Suprapubic skin (tissue), 4 donors: ENCODE measurements around the gene TGM6. TPM values are rescaled to one million over a fixed set of nuclear protein-coding genes. Genes with fewer than 3 reads are reported as not detected.
"Not testable (repeated sequence)": the region's sequence is repeated elsewhere in the genome, so short reads cannot be mapped to it uniquely, and the experiment has no call there.

Source experiments
- DNase-seq, 2 donors: peaks; one replicate each; pipeline ENCODE4 v3.0.0-alpha.2; 2019; ENCODE audit warnings: low spot score in 2 of 2
- H3K27ac ChIP-seq: fragments of 200-600 bp; sonication (generic); one replicate; pipeline ENCODE4 v1.5.1; 2019
- H3K27me3 ChIP-seq: fragments of 200-600 bp; sonication (generic); one replicate; pipeline ENCODE4 v1.5.1; 2019
- H3K36me3 ChIP-seq: fragments of 200-600 bp; sonication (generic); one replicate; pipeline ENCODE4 v1.5.1; 2019
- H3K4me1 ChIP-seq: fragments of 200-600 bp; sonication (generic); one replicate; pipeline ENCODE4 v1.5.1; 2019
- H3K4me3 ChIP-seq: fragments of 200-600 bp; sonication (generic); one replicate; pipeline ENCODE4 v1.5.1; 2019; ENCODE audit warnings: mild to moderate bottlenecking
- H3K9me3 ChIP-seq: fragments of 200-600 bp; sonication (generic); one replicate; pipeline ENCODE4 v1.5.1; 2019
- CTCF ChIP-seq, 2 donors: fragments of 200-600 bp in 1 of 2; fragments of 450-650 bp in 1 of 2; sonication (generic) in 1 of 2; IDR thresholded peaks; one replicate each; pipeline ENCODE4 v1.5.1; 2016 to 2019; ENCODE audit warnings: antibody characterized with exemption in 2 of 2, mild to moderate bottlenecking in 1 of 2, moderate library complexity in 1 of 2
- EP300 ChIP-seq: sonication (generic); formaldehyde crosslinking; IDR thresholded peaks from one replicate; pipeline ENCODE4 v1.6.1; 2017; ENCODE audit warnings: antibody characterized with exemption
- POLR2A ChIP-seq, 2 donors: fragments of 450-650 bp; IDR thresholded peaks; one replicate each; pipeline ENCODE4 v1.6.1; 2017; ENCODE audit warnings: antibody characterized with exemption in 2 of 2, mild to moderate bottlenecking in 2 of 2, moderate library complexity in 2 of 2
- POLR2AphosphoS5 ChIP-seq, 3 donors: sonication (generic); formaldehyde crosslinking; IDR thresholded peaks; one replicate each; pipeline ENCODE4 v1.6.1; 2017; ENCODE audit warnings: antibody characterized with exemption in 3 of 3
- WGBS: methylation state at CpG from one replicate; pipeline ENCODE4 v1.1.5; 2018; 5-methylcytosine and 5-hydroxymethylcytosine counted together
- total RNA-seq, 4 donors: library from RNA; depleted of rRNA; stranded (reverse); fragments of >200 nt; gene quantifications; one replicate each; pipeline ENCODE4 v1.1.0, GENCODE V29; 2016

Gene TGM6
- total RNA-seq, 4 donors from 2014 or later = 0.32 to 1.4 (median 0.78) TPM

GRCh38 chr20:2400290-2400689 lies 19.6 kb downstream of the TGM6 start:
- H3K9me3 ChIP-seq = no peaks in the 10 kb centered on the region
- no peak overlapping the region for H3K27ac ChIP-seq
- no peaks in the 10 kb centered on the region for H3K4me1 ChIP-seq
- 96% methylated on average over 5 of the region's 11 CpGs for WGBS
- TF ChIP-seq CTCF (IDR thresholded peaks at IDR 0.05) (no peak), POLR2A (IDR thresholded peaks at IDR 0.05) (no peak), POLR2AphosphoS5 (IDR thresholded peaks at IDR 0.05) (no peak), EP300 (no peak)
- no peak for DNase-seq
- H3K4me3 ChIP-seq = no peak overlapping the region
- H3K27me3 ChIP-seq = peaks cover 6% of the 10 kb centered on the region
- no peaks in the 10 kb centered on the region for H3K36me3 ChIP-seq

- WGBS = 91% methylated on average over 2 of the region's 2 CpGs
These were observed 20.8 kb downstream of the TGM6 start for GRCh38 chr20:2401527-2401926.

GRCh38 chr20:2402271-2402980 lies 21.7 kb downstream of the TGM6 start:
- WGBS = 55% methylated on average over 7 of the region's 7 CpGs
- TF ChIP-seq POLR2AphosphoS5 (IDR thresholded peaks at IDR 0.05) = no peak
- TF ChIP-seq EP300 = no peak
- TF ChIP-seq POLR2A (IDR thresholded peaks at IDR 0.05) = no peak
- TF ChIP-seq CTCF (IDR thresholded peaks at IDR 0.05) = no peak
- Histone ChIP-seq H3K4me3 (no peak overlapping the region), H3K27me3 (peaks cover 3% of the 10 kb centered on the region), H3K36me3 (no peaks in the 10 kb centered on the region), H3K9me3 (no peaks in the 10 kb centered on the region), H3K4me1 (no peaks in the 10 kb centered on the region), H3K27ac (no peak overlapping the region)
- DNase-seq = no peak

More at GRCh38 chr20:2401527-2401926, 20.8 kb downstream of the TGM6 start:
- H3K9me3 ChIP-seq = no peaks in the 10 kb centered on the region
- peaks cover 3% of the 10 kb centered on the region for H3K27me3 ChIP-seq
- H3K4me3 ChIP-seq = no peak overlapping the region
- DNase-seq = no peak
- H3K36me3 ChIP-seq = no peaks in the 10 kb centered on the region
- no peak overlapping the region for H3K27ac ChIP-seq
- no peaks in the 10 kb centered on the region for H3K4me1 ChIP-seq
- TF ChIP-seq CTCF (IDR thresholded peaks at IDR 0.05) (no peak), POLR2AphosphoS5 (IDR thresholded peaks at IDR 0.05) (no peak), POLR2A (IDR thresholded peaks at IDR 0.05) (no peak), EP300 (no peak)

GRCh38 chr20:2403291-2404052 lies 22.8 kb downstream of the TGM6 start:
- peaks cover 3% of the 10 kb centered on the region for H3K27me3 ChIP-seq
- 93% methylated on average over 19 of the region's 24 CpGs for WGBS
- H3K9me3 ChIP-seq = no peaks in the 10 kb centered on the region
- no peak overlapping the region for H3K27ac ChIP-seq
- TF ChIP-seq CTCF (IDR thresholded peaks at IDR 0.05) = no peak
- no peak for TF ChIP-seq EP300
- no peak for TF ChIP-seq POLR2AphosphoS5 (IDR thresholded peaks at IDR 0.05)
- no peak for TF ChIP-seq POLR2A (IDR thresholded peaks at IDR 0.05)
- H3K4me3 ChIP-seq = no peak overlapping the region
- DNase-seq = no peak
- H3K36me3 ChIP-seq = no peaks in the 10 kb centered on the region
- H3K4me1 ChIP-seq = no peaks in the 10 kb centered on the region

- no peaks in the 10 kb centered on the region for H3K36me3 ChIP-seq
- no peak for DNase-seq
- TF ChIP-seq POLR2A (IDR thresholded peaks at IDR 0.05) (no peak), POLR2AphosphoS5 (IDR thresholded peaks at IDR 0.05) (no peak), EP300 (no peak), CTCF (IDR thresholded peaks at IDR 0.05) (no peak)
- H3K4me3 ChIP-seq = no peak overlapping the region
- WGBS = 59% methylated on average over 1 of the region's 1 CpG
- no peaks in the 10 kb centered on the region for H3K4me1 ChIP-seq
- no peaks in the 10 kb centered on the region for H3K9me3 ChIP-seq
- peaks cover under 1% of the 10 kb centered on the region for H3K27me3 ChIP-seq
- no peak overlapping the region for H3K27ac ChIP-seq
These were observed 25.0 kb downstream of the TGM6 start for GRCh38 chr20:2405693-2406065.

- 91% methylated on average over 7 of the region's 7 CpGs for WGBS
- not testable (repeated sequence) for H3K4me1 ChIP-seq, DNase-seq, H3K4me3 ChIP-seq, H3K9me3 ChIP-seq, H3K27ac ChIP-seq, H3K36me3 ChIP-seq, H3K27me3 ChIP-seq
These were observed 26.7 kb downstream of the TGM6 start for GRCh38 chr20:2407355-2407754.
